IMR-90 (cell line): ENCODE results near the gene LEO1. TPM values are rescaled to one million over a fixed set of nuclear protein-coding genes. Genes with fewer than 3 reads are reported as not detected.

Experiments
- ATAC-seq: fragments of 200-7000 bp; cut with Tn5 transposase; 2 replicates; pipeline ENCODE4 v1.9.1; 2020; ENCODE audit warnings: low read depth, mild to moderate bottlenecking, moderate library complexity
- BruUV-seq: library from RNA; stranded (reverse); fragments of 400-500 nt; replicated peaks from 2 replicates; lab custom pipeline; 2021; lab: Mats Ljungman, UMichigan
- CTCF ChIA-PET: fragments of 300-600 bp; formaldehyde crosslinking; extraction: SDS; loops from one replicate; lab custom pipeline; 2021; ENCODE audit warnings: antibody characterized with exemption; lab: Yijun Ruan, JAX
- POLR2A ChIA-PET: fragments of 300-600 bp; sonication (Branson Sonifier 250); formaldehyde crosslinking; loops from one replicate; lab custom pipeline; 2022; ENCODE audit warnings: antibody characterized with exemption; ENCODE audit not compliant: unreplicated experiment; lab: Charles Lee
- DNase-seq: peaks from one replicate; pipeline ENCODE4 v3.0.0; 2013
- H2AFZ ChIP-seq: replicated peaks from 2 replicates; pipeline ENCODE3; 2013; ENCODE audit warnings: low read length, mild to moderate bottlenecking; ENCODE audit not compliant: poor library complexity
- H2AK5ac ChIP-seq: 2 replicates; pipeline ENCODE4 v1.6.1; 2013; ENCODE audit warnings: low read depth, low read length, inconsistent platforms
- H2AK9ac ChIP-seq: replicated peaks from 2 replicates; pipeline ENCODE3; 2013; ENCODE audit warnings: mild to moderate bottlenecking, low read depth, low read length, moderate library complexity; ENCODE audit not compliant: poor library complexity
- H2BK120ac ChIP-seq: 2 replicates; pipeline ENCODE4 v1.6.1; 2013; ENCODE audit warnings: low read depth, low read length, inconsistent platforms
- H2BK15ac ChIP-seq: 3 replicates; pipeline ENCODE4 v1.6.1; 2013; ENCODE audit warnings: low read depth, low read length, inconsistent platforms
- H2BK20ac ChIP-seq: 2 replicates; pipeline ENCODE4 v1.6.1; 2013; ENCODE audit warnings: low read depth, mild to moderate bottlenecking, inconsistent platforms, low read length, moderate library complexity
- H2BK5ac ChIP-seq: 2 replicates; pipeline ENCODE4 v1.6.1; 2013; ENCODE audit warnings: mild to moderate bottlenecking, low read depth, low read length, inconsistent platforms; ENCODE audit not compliant: poor library complexity, severe bottlenecking
- H3K14ac ChIP-seq: replicated peaks from 2 replicates; pipeline ENCODE4 v1.6.1; 2013; ENCODE audit warnings: low read depth, low read length, inconsistent platforms
- H3K18ac ChIP-seq: 2 replicates; pipeline ENCODE4 v1.6.1; 2013; ENCODE audit warnings: low read depth, low read length, control low read depth
- H3K23ac ChIP-seq: 2 replicates; pipeline ENCODE4 v1.6.1; 2013; ENCODE audit warnings: low read depth, low read length, inconsistent platforms
- H3K27ac ChIP-seq: 2 replicates; pipeline ENCODE4 v1.5.1; 2013; ENCODE audit warnings: mild to moderate bottlenecking, control low read depth, low read length; ENCODE audit not compliant: insufficient read depth
- H3K27me3 ChIP-seq: 2 replicates; pipeline ENCODE4 v1.6.1; 2013; ENCODE audit warnings: low read length; ENCODE audit not compliant: control insufficient read depth, insufficient read depth
- H3K36me3 ChIP-seq: 2 replicates; pipeline ENCODE4 v1.6.1; 2013; ENCODE audit warnings: low read length, mixed read lengths; ENCODE audit not compliant: control insufficient read depth, insufficient read depth
- H3K4ac ChIP-seq: 2 replicates; pipeline ENCODE4 v1.6.1; 2013; ENCODE audit warnings: low read depth, low read length, inconsistent platforms
- H3K4me1 ChIP-seq: 2 replicates; pipeline ENCODE4 v1.6.1; 2013; ENCODE audit warnings: low read length, mixed read lengths; ENCODE audit not compliant: control insufficient read depth, insufficient read depth
- H3K4me2 ChIP-seq: 2 replicates; pipeline ENCODE4 v1.6.1; 2013; ENCODE audit warnings: low read depth, mild to moderate bottlenecking, control low read depth, low read length, moderate library complexity
- H3K4me3 ChIP-seq: 2 replicates; pipeline ENCODE4 v1.5.1; 2013; ENCODE audit warnings: low read depth, mild to moderate bottlenecking, control low read depth, low read length, moderate library complexity; ENCODE audit not compliant: insufficient read depth
- H3K56ac ChIP-seq: 2 replicates; pipeline ENCODE4 v1.6.1; 2013; ENCODE audit warnings: low read length, inconsistent platforms; ENCODE audit not compliant: insufficient read depth; ENCODE audit errors: extremely low read depth
- H3K79me1 ChIP-seq, 2 experiments: 2 replicates each; pipeline ENCODE4 v1.6.1; 2013; ENCODE audit warnings: low read length in 2 of 2, inconsistent platforms in 1 of 2, low read depth in 1 of 2
- H3K9ac ChIP-seq: 2 replicates; pipeline ENCODE4 v1.6.1; 2013; ENCODE audit warnings: low read depth, low read length, control low read depth
- H3K9me1 ChIP-seq: 2 replicates; pipeline ENCODE4 v1.6.1; 2013; ENCODE audit warnings: low read length, inconsistent platforms; ENCODE audit not compliant: insufficient read depth
- H3K9me3 ChIP-seq: 2 replicates; pipeline ENCODE4 v1.6.1; 2013; ENCODE audit warnings: low read length; ENCODE audit not compliant: control insufficient read depth, insufficient read depth
- H4K20me1 ChIP-seq: 2 replicates; pipeline ENCODE4 v1.6.1; 2013; ENCODE audit warnings: low read length, inconsistent platforms; ENCODE audit not compliant: insufficient read depth
- H4K5ac ChIP-seq: 2 replicates; pipeline ENCODE4 v1.6.1; 2013; ENCODE audit warnings: mild to moderate bottlenecking, low read depth, low read length, control low read depth
- H4K8ac ChIP-seq, 2 experiments: 2 replicates each; pipeline ENCODE4 v1.6.1; 2013; ENCODE audit warnings: low read depth in 2 of 2, low read length in 2 of 2, control low read depth in 1 of 2, inconsistent platforms in 1 of 2
- H4K91ac ChIP-seq: 2 replicates; pipeline ENCODE4 v1.6.1; 2013; ENCODE audit warnings: low read depth, low read length, inconsistent platforms; ENCODE audit not compliant: insufficient read depth
- CEBPB ChIP-seq: IDR thresholded peaks from 2 replicates; pipeline ENCODE4 v1.6.1; 2012; ENCODE audit warnings: low read depth, low read length, improper control_type of control experiment
- MAZ ChIP-seq: IDR thresholded peaks from 2 replicates; pipeline ENCODE4 v1.6.1; 2012; ENCODE audit warnings: low read depth, mild to moderate bottlenecking, low read length, improper control_type of control experiment, moderate library complexity, borderline replicate concordance
- WGBS, 2 experiments: methylation state at CpG; one replicate each; pipeline versions ENCODE4 v1.1.5 to v1.1.7; 2013; ENCODE audit warnings: missing lambda C conversion rate in 2 of 2; ENCODE audit not compliant: insufficient read length in 1 of 2; ENCODE audit errors: extremely low coverage in 2 of 2; 5-methylcytosine and 5-hydroxymethylcytosine counted together
- dilution Hi-C: fragments of 300-500 bp; cut with HindIII; formaldehyde crosslinking; loops from one replicate; pipeline ENCODE4 v1.14.3; 2018; ENCODE audit warnings: low sequenced_read_pairs; ENCODE audit not compliant: unreplicated experiment
- in situ Hi-C: fragments of 300-500 bp; cut with MboI; formaldehyde crosslinking; loops from 3 replicates; pipeline ENCODE4 v1.14.3; 2019; ENCODE audit warnings: low sequenced_read_pairs, inconsistent platforms, mixed read lengths
- intact Hi-C: fragments of 100-400 bp; cut with micrococcal nuclease; formaldehyde crosslinking; loops from 2 replicates; pipeline ENCODE4 v1.10.0; 2022
- polyA plus RNA-seq, 3 experiments: library from polyadenylated mRNA; depleted of rRNA; stranded (reverse); fragments of >200 nt; gene quantifications; 2 replicates each; pipeline ENCODE4 v1.2.3, GENCODE V29; 2012; ENCODE audit warnings: low replicate concordance in 1 of 3
- total RNA-seq: library from RNA; depleted of rRNA; stranded (reverse); fragments of >200 nt; gene quantifications from 2 replicates; pipeline ENCODE4 v1.2.3, GENCODE V29; 2012

Gene LEO1
- total and polyA plus RNA-seq, 2 of the 4 experiments (the other 2 are of a cell fraction) = 9.0 to 11.5 TPM

DNA sequence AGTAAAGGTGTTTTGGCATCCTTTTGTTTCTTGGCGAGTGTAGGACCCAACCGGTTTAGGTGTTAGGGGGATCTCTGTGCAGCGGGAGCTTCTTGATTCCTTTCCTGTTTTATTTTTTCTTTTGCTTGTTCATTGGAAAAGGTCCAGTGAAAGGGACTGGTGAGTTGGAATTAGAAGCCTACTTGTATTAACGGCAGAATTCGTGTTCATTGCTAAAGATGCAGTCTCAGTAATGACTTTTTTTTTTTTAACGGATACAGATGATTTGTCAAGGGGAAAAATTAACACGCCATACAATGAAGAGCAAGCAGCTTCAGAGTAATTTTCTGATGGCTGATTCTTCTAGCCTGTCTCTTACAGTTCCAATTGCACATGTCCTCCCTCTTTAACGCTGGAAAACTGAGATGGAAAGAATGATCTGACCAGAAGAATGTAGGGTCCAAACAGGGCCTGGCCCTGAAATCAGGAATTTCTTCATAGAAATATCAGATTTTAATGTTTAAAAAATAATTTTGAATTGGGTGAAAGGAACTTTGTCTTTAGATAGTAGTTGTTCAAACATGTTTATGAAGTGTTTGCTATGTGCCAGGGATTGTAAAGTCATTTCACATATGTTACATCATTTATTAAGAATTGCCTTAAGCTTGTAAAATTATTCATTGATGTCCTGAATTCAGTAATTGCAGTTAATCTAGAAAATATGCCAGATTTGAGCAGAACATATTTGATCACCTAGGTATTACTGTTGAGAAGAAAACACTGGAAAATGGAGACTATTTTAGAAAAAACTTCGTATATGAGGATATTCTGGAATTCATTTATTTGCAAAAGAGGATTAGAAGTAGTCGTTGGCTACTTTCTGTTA, 48.9 kb upstream of the LEO1 start:
- dilution Hi-C loops (no loop called here), in situ Hi-C loops (loop anchor here (25.0 kb wide), 1 partner anchor 642 kb away; no protein-coding TSS in a partner anchor), intact Hi-C loops (loop anchor here (2.0 to 5.0 kb wide), 2 partner anchors 38 to 120 kb away; no protein-coding TSS in a partner anchor)
- BruUV-seq = TSS peak; percentile 78
- H4K91ac ChIP-seq = peak overlapping the region; percentile 97
- peak overlapping the region; percentile 96 for H3K18ac ChIP-seq
- peaks cover 0 to 27% of the 10 kb centered on the region in 2 experiments; a peak in 2 of 4 replicates for H3K79me1 ChIP-seq
- H3K4me2 ChIP-seq = peak overlapping the region; percentile 90
- peak overlapping the region; percentile 90 for H3K4me3 ChIP-seq
- H3K9ac ChIP-seq = peak overlapping the region; percentile 93
- no peaks in the 10 kb centered on the region; the same call in 1 of the 2 replicates for H3K36me3 ChIP-seq
- H3K9me1 ChIP-seq = peaks cover 7% of the 10 kb centered on the region
- peak overlapping the region; percentile 91 for H2AK5ac ChIP-seq
- ChIA-PET CTCF (no interaction called here), POLR2A (interaction anchor here (0.6 to 1.0 kb wide), 2 partner anchors 49 to 115 kb away, joined by 3 read pairs; partner anchors contain the start of gene LEO1)
- peak overlapping the region; percentile 98 for H2AK9ac ChIP-seq
- peak overlapping the region; percentile 95 for H2BK120ac ChIP-seq
- peak overlapping the region; percentile 49; the same call in 2 of the 3 replicates for H2BK15ac ChIP-seq
- peak overlapping the region; percentile 16 to 97 for H4K8ac ChIP-seq
- H2AFZ ChIP-seq = peak overlapping the region; percentile 95
- H4K5ac ChIP-seq = peak overlapping the region; percentile 86
- peak overlapping the region; percentile 99 for H3K56ac ChIP-seq
- DNase-seq (peak; percentile 34), ATAC-seq (no peak)
- peak overlapping the region; percentile 64 for H2BK20ac ChIP-seq
- peak overlapping the region; percentile 85 for H3K27ac ChIP-seq
- no peaks in the 10 kb centered on the region for H3K27me3 ChIP-seq
- H4K20me1 ChIP-seq = peaks cover 20% of the 10 kb centered on the region
- TF ChIP-seq MAZ = no peak
- peak; percentile 15; the same call in 1 of the 2 replicates for TF ChIP-seq CEBPB
- peaks cover 11% of the 10 kb centered on the region for H3K4me1 ChIP-seq
- peak overlapping the region; percentile 99 for H3K4ac ChIP-seq
- H3K14ac ChIP-seq = peak overlapping the region; percentile 100
- H3K9me3 ChIP-seq = no peaks in the 10 kb centered on the region
- 0% methylated on average over 1 of the region's 10 CpGs; no CpG with 5 or more reads in 1 of the 2 experiments for WGBS, 2 experiments
- H2BK5ac ChIP-seq = peak overlapping the region; percentile 100
- H3K23ac ChIP-seq = peak overlapping the region; percentile 100
